ENCODE results near the gene NCBP2L.

The NCBP2L gene

DNA sequence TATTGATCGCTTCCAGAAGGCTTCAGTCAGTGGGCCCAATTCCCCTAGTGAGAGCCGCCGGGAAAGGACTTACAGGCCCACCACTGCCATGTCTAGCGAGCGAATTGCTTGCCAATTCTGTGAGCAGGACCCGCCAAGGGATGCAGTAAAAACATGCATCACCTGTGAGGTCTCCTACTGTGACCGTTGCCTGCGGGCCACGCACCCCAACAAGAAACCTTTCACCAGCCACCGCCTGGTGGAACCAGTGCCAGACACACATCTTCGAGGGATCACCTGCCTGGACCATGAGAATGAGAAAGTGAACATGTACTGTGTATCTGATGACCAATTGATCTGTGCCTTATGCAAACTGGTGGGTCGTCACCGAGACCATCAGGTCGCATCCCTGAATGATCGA lies 63.4 kb downstream of the NCBP2L start:
- Histone ChIP-seq H3K9ac (ENCODE audit: low read length) (no peak overlapping the region), H3K36me3 (ENCODE audit: low read length) (no peaks in the 10 kb centered on the region), H3K4me2 (ENCODE audit: low read depth, low read length, poor library complexity, severe bottlenecking) (no peak overlapping the region), H2AFZ (ENCODE audit: low read depth, low read length, severe bottlenecking) (no peak overlapping the region), H3K9me3 (ENCODE audit: insufficient read depth, low read length) (no peaks in the 10 kb centered on the region), H3K79me2 (ENCODE audit: insufficient read depth, low read length) (no peaks in the 10 kb centered on the region), H3K9me2 (replicated peaks; ENCODE audit: insufficient read depth, low read length) (no peaks in the 10 kb centered on the region), H3K27ac (ENCODE audit: low read depth, low read length) (no peak overlapping the region), H3K27me3 (ENCODE audit: low read length) (no peaks in the 10 kb centered on the region), H3F3A (ENCODE audit: insufficient read depth) (no peaks in the 10 kb centered on the region), H3K4me3 (ENCODE audit: insufficient read depth, low read length, poor library complexity, severe bottlenecking) (no peak overlapping the region), H4K20me1 (ENCODE audit: low read depth, low read length) (no peaks in the 10 kb centered on the region)
- TF ChIP-seq, protein P1, sequence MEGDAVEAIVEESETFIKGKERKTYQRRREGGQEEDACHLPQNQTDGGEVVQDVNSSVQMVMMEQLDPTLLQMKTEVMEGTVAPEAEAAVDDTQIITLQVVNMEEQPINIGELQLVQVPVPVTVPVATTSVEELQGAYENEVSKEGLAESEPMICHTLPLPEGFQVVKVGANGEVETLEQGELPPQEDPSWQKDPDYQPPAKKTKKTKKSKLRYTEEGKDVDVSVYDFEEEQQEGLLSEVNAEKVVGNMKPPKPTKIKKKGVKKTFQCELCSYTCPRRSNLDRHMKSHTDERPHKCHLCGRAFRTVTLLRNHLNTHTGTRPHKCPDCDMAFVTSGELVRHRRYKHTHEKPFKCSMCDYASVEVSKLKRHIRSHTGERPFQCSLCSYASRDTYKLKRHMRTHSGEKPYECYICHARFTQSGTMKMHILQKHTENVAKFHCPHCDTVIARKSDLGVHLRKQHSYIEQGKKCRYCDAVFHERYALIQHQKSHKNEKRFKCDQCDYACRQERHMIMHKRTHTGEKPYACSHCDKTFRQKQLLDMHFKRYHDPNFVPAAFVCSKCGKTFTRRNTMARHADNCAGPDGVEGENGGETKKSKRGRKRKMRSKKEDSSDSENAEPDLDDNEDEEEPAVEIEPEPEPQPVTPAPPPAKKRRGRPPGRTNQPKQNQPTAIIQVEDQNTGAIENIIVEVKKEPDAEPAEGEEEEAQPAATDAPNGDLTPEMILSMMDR (IDR thresholded peaks at IDR 0.05; ENCODE audit: insufficient read depth, low read length, poor library complexity, severe bottlenecking), result no peak

DNA sequence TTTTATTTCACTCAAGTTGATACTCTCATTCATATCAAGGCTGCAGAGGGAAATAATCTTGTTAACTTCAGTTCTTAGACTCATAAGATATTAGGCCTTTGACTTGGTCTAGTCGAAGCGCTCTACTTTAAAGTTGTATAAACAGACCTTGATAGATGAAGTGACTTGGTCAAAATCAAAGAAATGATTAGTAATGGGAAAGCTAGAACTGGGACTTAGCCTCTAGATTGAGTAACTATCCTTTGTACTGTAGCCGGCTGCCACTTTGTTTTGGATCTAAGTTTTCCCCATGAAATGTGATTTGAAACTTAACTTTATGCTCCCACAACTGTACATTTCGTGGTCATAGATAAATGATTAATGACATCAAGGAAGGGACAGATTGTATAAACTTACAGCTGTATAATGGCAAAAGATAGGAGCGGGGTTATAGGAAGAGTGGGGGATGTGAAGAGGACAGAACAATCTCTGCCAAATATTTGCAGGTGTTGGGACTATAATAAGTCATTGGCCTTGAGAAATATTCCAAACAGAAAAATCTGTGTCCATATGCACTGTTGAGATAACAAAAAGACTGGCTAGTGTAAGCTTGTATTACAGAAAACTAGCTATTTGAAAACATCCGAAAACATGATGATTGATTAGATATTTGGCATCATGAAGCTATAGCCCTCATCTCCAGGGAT lies 65.3 kb downstream of the NCBP2L start:
- H3K4me2 ChIP-seq (ENCODE audit: low read depth, low read length, poor library complexity, severe bottlenecking), result no peak overlapping the region
- H3K27ac ChIP-seq (ENCODE audit: low read depth, low read length), result no peak overlapping the region
- no peaks in the 10 kb centered on the region for H3K27me3 ChIP-seq (ENCODE audit: low read length)
- no peak overlapping the region for H3K9ac ChIP-seq (ENCODE audit: low read length)
- H3F3A ChIP-seq (ENCODE audit: insufficient read depth), result no peaks in the 10 kb centered on the region
- H3K9me3 ChIP-seq (ENCODE audit: insufficient read depth, low read length), result no peaks in the 10 kb centered on the region
- H4K20me1 ChIP-seq (ENCODE audit: low read depth, low read length), result no peaks in the 10 kb centered on the region
- H2AFZ ChIP-seq (ENCODE audit: low read depth, low read length, severe bottlenecking), result no peak overlapping the region
- no peaks in the 10 kb centered on the region for H3K79me2 ChIP-seq (ENCODE audit: insufficient read depth, low read length)
- no peaks in the 10 kb centered on the region for H3K36me3 ChIP-seq (ENCODE audit: low read length)
- TF ChIP-seq EZH2phosphoT487 (conservative IDR thresholded peaks at IDR 0.05; ENCODE audit: low read length), result no peak
- TF ChIP-seq, protein P1 (IDR thresholded peaks at IDR 0.05; ENCODE audit: insufficient read depth, low read length, poor library complexity, severe bottlenecking), result no peak
- no peaks in the 10 kb centered on the region for H3K9me2 ChIP-seq (replicated peaks; ENCODE audit: insufficient read depth, low read length)
- H3K4me3 ChIP-seq (ENCODE audit: insufficient read depth, low read length, poor library complexity, severe bottlenecking), result no peak overlapping the region
